Thyroid gland (tissue), 4 donors: ENCODE measurements around the gene ZBTB7B.

Experiments used
- POLR2A ChIP-seq, 2 donors: fragments of 450-650 bp; IDR thresholded peaks; one replicate each; pipeline ENCODE4 v1.6.1; 2017; ENCODE audit warnings: antibody characterized with exemption in 2 of 2, mild to moderate bottlenecking in 2 of 2, moderate library complexity in 1 of 2
- TF ChIP-seq, protein P1 (sequence below), 6 experiments: fragments of 200-600 bp in 3 of 6; fragments of 450-650 bp in 3 of 6; sonication (generic) in 3 of 6; IDR thresholded peaks; one replicate each; pipeline ENCODE4 v1.5.1; 2016 to 2019; ENCODE audit warnings: antibody characterized with exemption in 6 of 6, mild to moderate bottlenecking in 2 of 6, inconsistent platforms in 1 of 6, moderate library complexity in 1 of 6

DNA sequence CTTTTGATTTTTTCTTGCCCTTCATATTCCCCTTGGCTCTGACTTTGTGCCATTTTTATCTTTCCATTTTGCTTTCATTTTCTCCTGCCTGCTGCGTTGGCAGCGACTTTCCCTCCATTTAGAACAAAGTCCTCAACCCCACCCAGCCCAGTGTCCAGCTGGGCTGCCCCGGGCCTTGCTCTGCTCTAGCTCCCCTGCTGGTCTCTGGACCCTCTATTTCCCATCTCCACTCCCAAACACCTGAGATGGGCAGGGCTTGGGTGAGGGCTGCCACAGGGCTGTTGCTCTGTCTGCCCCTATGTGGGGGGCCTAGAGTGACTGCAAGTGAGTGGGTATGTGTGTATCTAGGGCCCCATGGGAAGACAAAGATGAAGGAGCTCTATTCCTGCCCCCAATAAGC, 41.2 kb downstream of the ZBTB7B start:
- TF ChIP-seq, protein P1, sequence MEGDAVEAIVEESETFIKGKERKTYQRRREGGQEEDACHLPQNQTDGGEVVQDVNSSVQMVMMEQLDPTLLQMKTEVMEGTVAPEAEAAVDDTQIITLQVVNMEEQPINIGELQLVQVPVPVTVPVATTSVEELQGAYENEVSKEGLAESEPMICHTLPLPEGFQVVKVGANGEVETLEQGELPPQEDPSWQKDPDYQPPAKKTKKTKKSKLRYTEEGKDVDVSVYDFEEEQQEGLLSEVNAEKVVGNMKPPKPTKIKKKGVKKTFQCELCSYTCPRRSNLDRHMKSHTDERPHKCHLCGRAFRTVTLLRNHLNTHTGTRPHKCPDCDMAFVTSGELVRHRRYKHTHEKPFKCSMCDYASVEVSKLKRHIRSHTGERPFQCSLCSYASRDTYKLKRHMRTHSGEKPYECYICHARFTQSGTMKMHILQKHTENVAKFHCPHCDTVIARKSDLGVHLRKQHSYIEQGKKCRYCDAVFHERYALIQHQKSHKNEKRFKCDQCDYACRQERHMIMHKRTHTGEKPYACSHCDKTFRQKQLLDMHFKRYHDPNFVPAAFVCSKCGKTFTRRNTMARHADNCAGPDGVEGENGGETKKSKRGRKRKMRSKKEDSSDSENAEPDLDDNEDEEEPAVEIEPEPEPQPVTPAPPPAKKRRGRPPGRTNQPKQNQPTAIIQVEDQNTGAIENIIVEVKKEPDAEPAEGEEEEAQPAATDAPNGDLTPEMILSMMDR (IDR thresholded peaks at IDR 0.05): no peak
- no peak for TF ChIP-seq POLR2A (IDR thresholded peaks at IDR 0.05)
